Measurements from ENCODE around the gene PDXP. TPM values are rescaled to one million over a fixed set of nuclear protein-coding genes. Genes with fewer than 3 reads are reported as not detected.

The PDXP gene
- total RNA-seq, 2 experiments from 2014 or later, result 41.4 to 42.5 TPM

- Mint-ChIP-seq H3K9me3 (no peaks in the 10 kb centered on the region), H3K4me3 (no peak overlapping the region), H3K4me1 (no peaks in the 10 kb centered on the region), H3K36me3 (peaks cover 2% of the 10 kb centered on the region), H3K27ac (no peak overlapping the region), H3K27me3 (no peaks in the 10 kb centered on the region)
- DNase-seq, result no peak
Observed at GRCh38 chr22:37708580-37709444, 50.3 kb downstream of the PDXP start.

- no peaks in the 10 kb centered on the region for H3K9me3 Mint-ChIP-seq
Observed at GRCh38 chr22:37709445-37709765, 50.9 kb downstream of the PDXP start.

GRCh38 chr22:37710675-37711074 lies 52.2 kb downstream of the PDXP start:
- H3K4me1 Mint-ChIP-seq, result no peaks in the 10 kb centered on the region
- no peaks in the 10 kb centered on the region for H3K9me3 Mint-ChIP-seq
- H3K27me3 Mint-ChIP-seq, result no peaks in the 10 kb centered on the region
- H3K27ac Mint-ChIP-seq, result no peak overlapping the region
- DNase-seq, result no peak
- H3K36me3 Mint-ChIP-seq, result no peaks in the 10 kb centered on the region
- H3K4me3 Mint-ChIP-seq, result no peak overlapping the region

More at GRCh38 chr22:37709445-37709765, 50.9 kb downstream of the PDXP start:
- peaks cover 2% of the 10 kb centered on the region for H3K36me3 Mint-ChIP-seq
- no peak overlapping the region for H3K27ac Mint-ChIP-seq
- no peaks in the 10 kb centered on the region for H3K27me3 Mint-ChIP-seq
- no peak for DNase-seq
- no peak overlapping the region for H3K4me3 Mint-ChIP-seq
- no peaks in the 10 kb centered on the region for H3K4me1 Mint-ChIP-seq

GRCh38 chr22:37711490-37711889 lies 53.0 kb downstream of the PDXP start:
- Mint-ChIP-seq H3K4me3 (no peak overlapping the region), H3K9me3 (no peaks in the 10 kb centered on the region), H3K27me3 (no peaks in the 10 kb centered on the region), H3K27ac (no peak overlapping the region), H3K36me3 (no peaks in the 10 kb centered on the region), H3K4me1 (no peaks in the 10 kb centered on the region)
- DNase-seq, result no peak

GRCh38 chr22:37713761-37714160 lies 55.2 kb downstream of the PDXP start:
- Mint-ChIP-seq H3K36me3 (no peaks in the 10 kb centered on the region), H3K27me3 (no peaks in the 10 kb centered on the region), H3K4me1 (no peaks in the 10 kb centered on the region), H3K4me3 (no peak overlapping the region), H3K9me3 (no peaks in the 10 kb centered on the region), H3K27ac (no peak overlapping the region)
- no peak for DNase-seq

- no peak for DNase-seq
- no peaks in the 10 kb centered on the region for H3K4me1 Mint-ChIP-seq
- H3K9me3 Mint-ChIP-seq, result no peaks in the 10 kb centered on the region
- H3K4me3 Mint-ChIP-seq, result no peak overlapping the region
- H3K36me3 Mint-ChIP-seq, result no peaks in the 10 kb centered on the region
- H3K27ac Mint-ChIP-seq, result no peak overlapping the region
- H3K27me3 Mint-ChIP-seq, result no peaks in the 10 kb centered on the region
Observed at GRCh38 chr22:37714634-37715033, 56.1 kb downstream of the PDXP start.

- H3K27me3 Mint-ChIP-seq, result no peaks in the 10 kb centered on the region
- no peaks in the 10 kb centered on the region for H3K9me3 Mint-ChIP-seq
- DNase-seq, result no peak
- no peak overlapping the region for H3K27ac Mint-ChIP-seq
- H3K4me1 Mint-ChIP-seq, result no peaks in the 10 kb centered on the region
- H3K4me3 Mint-ChIP-seq, result no peak overlapping the region
- H3K36me3 Mint-ChIP-seq, result no peaks in the 10 kb centered on the region
Observed at GRCh38 chr22:37715760-37716159, 57.2 kb downstream of the PDXP start.

Other genes with a start within 250 kb of the PDXP start
- under 1 TPM; 0.06 to 0.20 TPM for gene ELFN2, start 231.2 kb upstream of the PDXP start, total RNA-seq
- 100 to 1,000 TPM; 193 to 204 TPM for gene MFNG, start 172.3 kb upstream of the PDXP start, total RNA-seq
- under 1 TPM; 0.06 to 0.14 TPM for gene CARD10, start 139.3 kb upstream of the PDXP start, total RNA-seq
- under 1 TPM; 0.25 to 0.32 TPM for gene CDC42EP1, start 98.2 kb upstream of the PDXP start, total RNA-seq
- not detected for gene LGALS2, start 78.6 kb upstream of the PDXP start, total RNA-seq
- 10 to 100 TPM; 56.3 to 61.9 TPM for gene GGA1, start 49.9 kb upstream of the PDXP start, total RNA-seq
- gene SH3BP1, start 19.1 kb upstream of the PDXP start, total RNA-seq, result 100 to 1,000 TPM in 1 of 2 experiments, 10 to 100 TPM in 1; 90.8 to 103 TPM
- 100 to 1,000 TPM; 166 to 171 TPM for gene LGALS1, start 16.9 kb downstream of the PDXP start, total RNA-seq
- 10 to 100 TPM; 50.0 to 50.8 TPM for gene NOL12, start 27.6 kb downstream of the PDXP start, total RNA-seq
- 10 to 100 TPM; 19.7 to 20.8 TPM for gene TRIOBP, start 38.3 kb downstream of the PDXP start, total RNA-seq
- 10 to 100 TPM; 11.6 to 12.9 TPM for gene GCAT, start 149.2 kb downstream of the PDXP start, total RNA-seq
- not detected for gene GALR3, start 164.7 kb downstream of the PDXP start, total RNA-seq
- gene ANKRD54, start 185.6 kb downstream of the PDXP start, total RNA-seq, result 10 to 100 TPM; 20.2 to 21.9 TPM
- gene EIF3L, start 190.7 kb downstream of the PDXP start, total RNA-seq, result 100 to 1,000 TPM; 656 to 671 TPM
- gene MICALL1, start 247.6 kb downstream of the PDXP start, total RNA-seq, result 10 to 100 TPM; 14.2 to 16.6 TPM

Measured in activated naive CD8-positive, alpha-beta T cell treated with anti-CD3 and anti-CD28 coated beads for 36 hours (primary cell).